Fibroblast of skin of left quadriceps (primary cell): ENCODE measurements around the gene DCANP1.

ENCODE experiments used
- DNase-seq, 2 experiments: peaks; one replicate each; pipeline ENCODE4 v3.0.0-alpha.2; 2013; ENCODE audit warnings: low read depth in 2 of 2

DCANP1 gene

DNA sequence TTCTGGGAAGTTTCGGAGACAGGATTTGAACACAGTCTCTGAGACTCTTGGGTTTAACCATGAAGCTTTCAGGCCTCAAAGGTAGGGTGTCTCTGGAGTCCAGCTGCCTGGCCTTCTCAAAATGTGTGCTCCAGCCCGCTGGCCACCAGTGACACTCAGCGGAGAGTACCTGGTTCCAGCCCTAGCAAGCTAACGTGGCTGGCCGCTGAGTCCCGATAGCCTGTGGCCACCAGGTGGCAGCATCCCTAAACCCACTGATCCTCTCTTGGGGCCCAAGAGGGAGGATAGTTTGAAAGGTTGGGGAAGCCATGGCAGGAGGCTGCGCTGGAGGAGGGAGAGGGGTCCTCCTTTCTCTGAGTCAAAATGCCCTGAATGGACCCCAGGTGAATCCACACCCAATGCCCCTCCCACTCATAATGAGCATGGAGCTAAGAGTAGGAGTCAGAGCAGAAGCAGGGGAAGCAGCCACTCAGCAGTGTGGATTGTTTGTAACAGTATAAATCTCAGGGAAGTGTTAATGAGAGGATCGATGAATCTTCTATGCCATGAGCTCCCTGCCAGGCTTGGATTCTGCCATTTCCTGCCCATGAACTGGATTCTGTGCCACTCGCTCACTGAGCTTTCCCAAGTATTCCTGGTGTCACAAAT is 10.4 kb upstream of the DCANP1 start:
- no peak for DNase-seq

DNA sequence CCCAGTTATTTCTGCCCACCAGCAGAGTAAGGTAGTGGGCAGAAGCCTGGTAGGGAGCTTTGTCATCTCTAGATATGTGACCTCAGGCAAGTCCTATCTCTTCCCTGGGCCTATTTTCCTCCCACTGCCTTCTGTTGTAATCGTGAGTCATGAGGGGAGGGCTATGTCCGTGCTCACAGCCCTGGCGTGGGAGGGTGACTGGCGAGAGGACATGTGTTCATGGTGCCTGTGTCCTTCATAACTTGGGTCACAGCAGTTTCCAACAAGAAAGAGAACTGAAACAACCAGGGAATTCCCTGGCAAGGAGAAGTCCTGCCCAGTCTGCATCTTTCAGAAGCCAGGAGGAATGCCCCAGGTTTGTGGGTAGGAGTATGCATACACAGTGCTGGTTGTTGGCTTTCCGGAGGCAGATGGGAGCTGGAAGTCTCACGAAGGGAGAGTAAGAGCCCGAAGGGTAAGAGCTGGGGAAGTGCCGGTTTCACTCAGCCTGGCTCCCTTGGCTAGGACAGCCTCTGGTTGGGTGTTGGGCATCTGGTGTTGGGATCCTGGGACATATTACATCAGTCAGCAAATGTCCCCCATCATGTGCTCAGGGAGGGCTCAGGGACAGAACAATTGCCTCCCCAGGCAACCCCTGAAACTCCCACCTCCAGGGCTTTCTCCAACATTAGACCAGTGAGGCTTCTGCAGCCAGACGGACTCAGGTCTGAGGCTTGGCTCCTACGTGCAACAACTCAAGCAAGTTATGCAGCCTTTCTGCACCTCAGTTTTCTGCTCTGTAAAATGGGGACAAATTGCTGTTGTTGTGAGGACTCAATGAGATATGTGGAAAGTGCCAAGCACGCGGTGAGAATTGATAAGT is 9.3 kb upstream of the DCANP1 start:
- no peak for DNase-seq

DNA sequence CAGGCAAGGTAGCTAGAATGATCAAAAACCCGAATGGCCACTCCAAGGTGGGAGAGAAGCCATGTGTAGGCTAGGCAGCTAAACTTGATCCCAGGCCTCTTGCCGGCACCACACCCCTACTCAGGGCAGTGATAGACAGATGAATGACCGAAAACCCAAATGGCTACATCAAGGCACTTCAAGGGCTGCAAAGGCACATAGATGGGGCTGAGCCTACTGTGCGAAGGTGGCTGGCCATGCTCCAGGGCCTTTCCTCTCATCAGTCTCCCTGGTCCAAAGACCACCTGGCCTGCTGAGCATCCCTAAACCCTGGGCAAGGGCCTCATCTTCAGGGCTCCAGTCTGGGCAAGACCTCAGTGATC is 8.7 kb upstream of the DCANP1 start:
- DNase-seq = no peak

DNA sequence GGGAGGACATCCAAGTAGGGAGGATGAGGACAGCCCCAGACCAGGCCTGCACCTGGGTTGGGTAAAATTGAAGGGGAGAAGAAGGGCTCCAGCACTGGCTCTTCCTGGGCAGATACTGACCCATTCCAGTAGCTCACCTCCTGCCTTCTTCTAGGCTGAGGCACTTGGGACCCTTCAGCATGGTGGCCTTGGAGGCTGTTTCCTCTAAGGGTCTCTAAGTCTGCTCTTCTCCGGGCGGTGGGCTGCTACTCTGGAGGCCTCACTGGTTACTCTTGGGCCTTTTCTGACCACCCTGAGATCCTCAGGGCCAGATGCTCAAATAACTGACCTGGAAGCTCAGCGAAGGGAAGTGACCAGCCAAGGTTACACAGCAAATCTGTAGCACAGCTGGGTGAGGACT is 7.8 kb upstream of the DCANP1 start:
- no peak for DNase-seq

DNA sequence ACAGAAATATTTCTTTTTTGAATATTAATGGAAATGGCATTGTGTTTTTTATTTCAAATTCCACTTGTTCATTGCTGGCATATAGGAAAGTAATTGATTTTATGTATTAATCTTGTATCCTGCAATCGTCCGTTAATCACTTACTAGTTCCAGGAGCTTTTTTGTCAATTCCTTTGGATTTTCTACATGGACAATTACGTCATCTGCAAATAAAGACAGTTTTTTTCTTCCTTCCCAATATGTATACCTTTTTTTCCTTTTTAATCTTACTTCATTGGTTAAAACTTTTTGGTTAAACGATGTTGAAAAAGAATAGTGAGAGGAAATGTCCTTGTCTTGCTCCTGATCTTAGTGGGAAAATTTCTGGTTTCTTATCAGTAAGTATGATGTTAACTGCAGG is 6.5 kb upstream of the DCANP1 start:
- DNase-seq = no peak

- no peak for DNase-seq
These were observed 5.3 kb upstream of the DCANP1 start, which contains the start of gene TIFAB for GRCh38 chr5:135452321-135453030. Gene TIFAB (minus strand): TSS chr5:135452351. CDS start chr5:135449939, 2,412 bp downstream.

DNA sequence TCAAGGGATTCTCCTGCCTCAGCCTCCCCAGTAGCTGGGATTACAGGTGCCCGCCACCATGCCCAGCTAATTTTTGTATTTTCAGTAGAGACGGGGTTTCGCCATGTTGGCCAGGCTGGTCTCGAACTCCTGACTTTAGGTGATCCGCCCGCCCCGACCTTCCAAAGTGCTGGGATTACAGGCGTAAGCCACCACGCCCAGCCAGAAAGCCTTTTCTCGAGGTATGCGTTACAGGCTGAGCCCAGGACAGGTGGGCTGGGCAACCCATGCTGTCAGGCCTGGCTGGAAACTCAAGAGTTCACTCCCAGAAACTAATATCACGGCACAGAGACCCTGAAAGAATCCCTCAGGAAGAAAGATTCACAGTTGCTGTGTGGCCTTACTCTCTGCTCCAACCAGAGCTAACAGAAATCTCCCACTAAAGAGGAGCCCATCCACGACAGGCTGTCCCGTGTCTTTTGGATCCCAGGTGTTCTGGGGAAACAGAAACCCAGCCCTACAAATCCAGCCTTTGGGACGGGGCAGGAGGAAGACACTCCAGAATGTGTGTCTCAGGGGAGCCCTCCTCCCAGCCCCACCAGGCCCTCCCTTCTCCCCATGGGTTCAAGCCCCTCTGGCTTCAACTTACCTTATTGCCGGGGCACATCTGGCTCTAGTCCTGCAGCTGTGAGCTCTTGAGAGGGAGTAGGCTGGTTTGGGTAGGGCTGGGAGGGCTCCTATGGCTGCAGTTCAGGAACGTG is 4.6 kb upstream of the DCANP1 start:
- DNase-seq = no peak

DNA sequence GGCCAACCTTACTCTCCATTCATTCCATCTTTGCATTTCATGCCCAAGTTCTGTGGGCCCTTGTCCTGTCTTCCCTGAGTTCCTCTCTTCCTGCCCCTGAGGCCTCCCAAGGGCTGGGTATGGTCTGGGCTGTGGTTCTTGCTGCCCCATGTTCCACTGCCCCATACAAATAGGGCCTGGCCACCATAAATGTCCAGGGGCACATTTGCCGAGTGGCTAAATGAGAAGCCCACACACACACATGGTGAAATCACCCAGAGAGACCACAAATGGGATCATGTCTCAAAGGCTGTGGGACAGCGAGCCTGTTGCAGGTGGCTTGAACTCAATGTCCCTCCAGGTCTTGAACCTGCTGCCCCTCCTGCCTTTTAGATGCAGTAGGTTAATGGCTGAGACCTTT is 3.8 kb upstream of the DCANP1 start:
- DNase-seq = no peak

DNA sequence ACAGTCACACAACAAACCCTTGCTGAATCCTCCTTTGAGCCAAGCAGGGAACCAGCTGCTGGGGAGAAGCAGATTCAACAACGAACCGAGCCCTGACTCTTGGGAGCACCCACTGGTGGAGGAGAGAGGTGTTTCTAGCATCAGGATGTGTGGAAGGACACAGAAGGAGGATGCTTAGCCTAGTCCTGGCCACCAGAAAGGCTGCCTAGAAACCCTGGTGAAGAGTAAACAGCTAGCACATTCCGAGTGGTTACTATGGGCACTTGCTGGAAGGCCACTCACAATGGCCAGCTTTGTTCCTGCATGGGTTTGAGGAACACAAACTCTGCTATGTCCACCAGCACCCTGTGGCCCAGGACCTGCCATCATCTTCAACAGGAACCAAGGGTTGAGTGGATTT is 3.2 kb upstream of the DCANP1 start:
- DNase-seq = no peak

DNA sequence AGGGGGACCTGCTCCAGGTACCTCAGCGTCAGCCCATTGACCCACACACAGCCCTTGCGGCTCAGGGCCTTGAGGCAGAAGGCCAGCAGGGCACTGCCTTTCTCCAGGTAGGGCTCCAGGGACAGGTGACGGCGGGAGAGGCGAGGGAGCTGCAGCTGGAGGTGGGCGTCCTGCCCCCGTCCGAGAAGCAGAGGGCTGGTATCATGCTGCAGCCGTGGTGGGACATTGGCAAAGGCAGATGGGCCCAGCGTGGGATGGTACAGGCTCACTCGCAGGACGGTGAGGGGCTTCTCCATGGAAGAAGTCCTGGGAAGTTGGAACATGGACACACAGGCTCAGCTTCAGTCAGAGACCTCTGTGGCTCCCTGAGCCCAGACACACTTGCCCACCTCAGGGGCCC is 2.5 kb upstream of the DCANP1 start:
- DNase-seq = no peak

DNA sequence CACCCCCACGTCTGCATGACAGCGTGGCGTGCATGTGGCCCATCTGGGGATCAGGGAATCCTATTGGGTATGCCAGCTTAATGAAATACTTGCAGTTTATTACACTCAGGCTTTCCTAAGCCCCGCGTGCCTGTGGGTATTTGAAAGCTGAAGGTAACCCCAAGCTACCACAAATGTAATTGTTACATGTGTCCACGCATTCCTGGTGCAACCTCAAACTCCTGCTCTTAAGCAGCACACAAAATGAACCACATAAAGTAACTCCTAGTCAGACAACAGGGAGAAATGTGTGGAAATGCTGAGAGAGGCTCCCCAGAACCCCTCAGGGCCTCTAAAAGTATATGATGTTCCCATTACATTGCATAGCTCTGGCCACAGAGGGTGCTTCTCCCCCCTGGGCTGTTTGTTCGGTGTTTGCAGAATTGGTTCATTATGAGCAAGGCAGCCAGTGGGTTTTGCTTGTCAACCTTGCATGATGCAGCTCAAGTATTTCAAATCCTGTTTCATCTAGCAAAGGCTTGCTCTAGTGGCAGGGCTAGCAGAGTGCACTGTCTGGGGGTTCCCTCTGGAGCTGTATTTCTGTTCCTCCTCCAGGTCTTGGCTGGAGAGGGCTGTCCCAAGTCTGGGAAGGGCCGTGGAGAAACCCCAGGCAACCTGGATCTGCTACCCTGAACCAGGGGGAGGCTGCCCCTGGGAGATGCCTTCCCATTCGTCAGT is 1.8 kb upstream of the DCANP1 start:
- peak; percentile 52 to 57 for DNase-seq

GRCh38 chr5:135448071-135448739 is 1.1 kb upstream of the DCANP1 start:
- DNase-seq = no peak

DNA sequence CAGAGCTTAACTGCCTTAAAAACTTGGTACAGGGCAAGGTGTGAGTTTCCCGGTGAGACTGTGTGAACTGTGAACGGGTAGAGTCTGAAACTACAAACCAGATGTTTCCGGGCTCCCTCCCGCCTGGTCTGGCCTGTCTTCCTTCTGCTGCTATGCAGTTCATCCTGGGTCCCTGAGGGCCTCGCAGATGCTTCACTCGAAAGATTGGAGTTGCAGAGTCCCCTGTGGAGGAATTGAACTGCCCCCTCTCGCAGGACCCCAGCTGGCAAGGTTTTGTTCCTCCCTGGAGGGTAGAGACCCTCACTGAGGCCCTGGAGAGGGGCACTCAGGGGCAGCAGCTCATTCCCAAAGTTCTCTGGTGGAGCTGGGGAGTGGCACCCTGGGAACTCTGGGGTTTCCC is 533 bp downstream of the DCANP1 start:
- no peak for DNase-seq

- no peak for DNase-seq
These were observed 942 bp downstream of the DCANP1 start for GRCh38 chr5:135446206-135446605.

GRCh38 chr5:135445306-135445985 is 1.7 kb downstream of the DCANP1 start:
- no peak for DNase-seq

- no peak for DNase-seq
These were observed 2.3 kb downstream of the DCANP1 start for GRCh38 chr5:135444881-135445280.

DNA sequence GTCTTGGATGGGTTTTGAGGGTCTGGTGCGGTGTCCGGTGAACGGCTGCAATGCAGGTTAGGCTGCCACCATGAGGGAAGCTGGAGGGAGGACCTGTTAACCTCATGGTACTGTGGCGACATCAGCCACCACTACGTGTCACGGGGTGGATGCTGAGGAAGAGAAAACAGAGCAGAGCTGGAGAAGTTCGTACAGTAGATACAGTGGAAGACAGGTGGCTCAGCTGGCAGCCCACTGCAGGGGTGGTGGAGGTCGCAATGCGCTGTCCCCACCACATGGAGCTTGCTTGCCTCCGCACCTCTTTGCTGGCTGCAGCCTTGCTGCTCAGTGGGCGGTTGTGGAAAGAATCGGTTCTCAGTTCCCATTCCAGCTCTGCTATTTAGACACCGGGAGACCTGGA is 2.8 kb downstream of the DCANP1 start:
- DNase-seq = no peak

- no peak for DNase-seq
These were observed 3.8 kb downstream of the DCANP1 start for GRCh38 chr5:135443161-135443960.

GRCh38 chr5:135442431-135443160 is 4.6 kb downstream of the DCANP1 start:
- DNase-seq = no peak
